Measurements from ENCODE around the gene NT5C1A. TPM values are rescaled to one million over a fixed set of nuclear protein-coding genes. Genes with fewer than 3 reads are reported as not detected.

NT5C1A gene
- total RNA-seq, 1 donor = not detected

DNA sequence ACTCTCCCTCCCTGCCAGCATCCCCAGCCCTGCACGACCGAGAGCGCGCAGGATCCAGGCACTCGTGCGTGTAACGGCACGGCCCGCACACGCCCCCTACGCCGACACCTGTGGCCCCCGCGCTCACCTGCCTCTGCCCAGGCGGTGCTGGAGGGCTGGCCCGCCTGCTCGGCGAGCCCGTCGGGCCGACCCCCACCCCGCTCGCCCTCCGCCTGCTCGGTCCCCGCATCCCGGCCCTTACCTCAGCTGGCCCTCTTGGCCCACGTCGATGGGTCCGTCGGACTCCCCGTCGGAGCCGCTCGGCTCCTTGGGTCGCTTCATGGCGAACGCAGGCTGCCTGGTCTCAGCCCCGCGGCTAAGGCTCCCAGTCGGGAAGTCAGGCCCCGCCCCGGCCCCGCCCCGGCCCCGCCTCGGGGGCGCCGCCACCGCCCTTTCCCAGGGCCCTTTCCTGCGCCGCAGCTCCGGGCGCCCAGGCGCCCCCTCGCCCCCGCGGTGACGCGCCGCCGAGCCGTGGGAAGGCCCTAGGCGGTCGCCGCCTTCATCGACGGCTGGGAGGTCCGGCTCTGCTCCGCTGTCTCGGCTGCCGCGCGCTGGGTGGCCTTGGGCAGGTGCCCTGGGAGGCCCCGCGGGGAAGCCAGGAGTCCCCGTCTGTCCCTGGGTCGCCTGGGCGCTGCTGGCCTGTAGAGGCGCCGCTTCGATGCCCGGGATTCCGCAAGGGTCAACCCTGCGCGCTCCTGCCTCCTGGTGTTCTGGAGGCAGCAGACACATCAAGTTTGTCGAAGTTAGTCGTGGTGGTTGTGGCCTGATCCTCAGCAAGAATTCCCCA lies 32.4 kb downstream of the NT5C1A start, which contains the start of gene HEYL:
Gene HEYL (minus strand): TSS at position 339 of the 826 bp plus-strand sequence. CDS start 18 bp downstream, at position 321.
- DNase-seq (ENCODE audit: insufficient read length, low spot score, missing footprints) = peak; percentile 96
- Histone ChIP-seq H3K4me2 (ENCODE audit: insufficient read depth, low read length) (peak within 1 kb of the TSS; percentile 56), H2AFZ (ENCODE audit: low read length) (peak within 1 kb of the TSS; percentile 48), H4K20me1 (ENCODE audit: insufficient read depth, low read length) (no peaks in the 10 kb centered on the region), H3K36me3 (ENCODE audit: insufficient read depth, low read length) (no peaks in the 10 kb centered on the region), H3K4me1 (ENCODE audit: insufficient read depth, low read length) (peaks cover 38% of the 10 kb centered on the region), H3K27ac (ENCODE audit: low read depth, low read length) (no peak within 1 kb of the TSS), H3K9me3 (ENCODE audit: low read depth, low read length) (no peaks in the 10 kb centered on the region), H3K79me2 (ENCODE audit: insufficient read depth, low read length) (no peaks in the 10 kb centered on the region), H3K27me3 (ENCODE audit: insufficient read depth, low read length) (no peaks in the 10 kb centered on the region), H3K4me3 (ENCODE audit: insufficient read depth, low read length) (peak within 1 kb of the TSS; percentile 70)
- peak; percentile 46 for TF ChIP-seq CTCF (IDR thresholded peaks at IDR 0.05; ENCODE audit: extremely low read depth, low read depth, low read length)

DNA sequence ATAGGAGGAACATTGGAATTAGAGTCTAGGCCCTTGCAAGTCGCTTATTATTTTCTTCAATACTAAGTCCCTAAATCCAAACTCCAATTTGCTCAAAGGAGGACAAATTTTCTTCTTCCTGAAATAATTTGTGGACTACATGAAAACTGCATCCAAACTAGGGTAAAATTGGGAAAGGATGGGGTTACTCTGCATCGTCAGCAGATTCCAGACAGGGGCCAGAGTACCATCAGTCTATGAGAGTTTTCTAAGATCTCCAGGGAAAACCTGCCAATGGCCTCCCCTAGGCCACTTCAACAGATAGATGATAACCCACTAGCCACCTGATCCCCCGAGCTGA lies 33.0 kb downstream of the NT5C1A start:
- H3K27ac ChIP-seq (ENCODE audit: low read depth, low read length) = no peak overlapping the region

DNA sequence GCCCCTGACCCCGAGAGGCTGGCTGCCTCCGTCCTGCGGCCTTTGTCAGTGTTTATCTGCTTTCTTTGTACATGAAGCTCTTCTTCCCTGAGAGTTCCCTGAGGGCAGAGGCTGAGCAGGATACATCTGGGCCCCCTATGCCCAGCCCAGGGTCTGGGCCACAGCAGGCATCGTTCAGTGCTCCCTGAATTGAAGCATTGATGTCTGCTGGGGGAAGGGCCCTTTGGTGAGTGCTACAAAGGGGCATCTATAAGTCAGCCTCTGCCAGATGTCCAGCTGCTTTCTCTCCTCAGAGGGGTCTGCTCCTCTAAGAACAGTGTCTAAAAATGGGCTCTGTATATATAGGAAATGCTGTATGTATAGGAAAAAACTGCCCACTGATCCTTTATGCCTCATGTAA lies 34.5 kb downstream of the NT5C1A start:
- Histone ChIP-seq H3K4me2 (ENCODE audit: insufficient read depth, low read length) (no peak overlapping the region), H3K79me2 (ENCODE audit: insufficient read depth, low read length) (no peaks in the 10 kb centered on the region), H3K36me3 (ENCODE audit: insufficient read depth, low read length) (no peaks in the 10 kb centered on the region), H3K27ac (ENCODE audit: low read depth, low read length) (no peak overlapping the region), H2AFZ (ENCODE audit: low read length) (no peak overlapping the region), H3K27me3 (ENCODE audit: insufficient read depth, low read length) (peaks cover 5% of the 10 kb centered on the region), H4K20me1 (ENCODE audit: insufficient read depth, low read length) (no peaks in the 10 kb centered on the region), H3K4me1 (ENCODE audit: insufficient read depth, low read length) (peaks cover 30% of the 10 kb centered on the region), H3K9me3 (ENCODE audit: low read depth, low read length) (no peaks in the 10 kb centered on the region), H3K4me3 (ENCODE audit: insufficient read depth, low read length) (no peak overlapping the region)
- TF ChIP-seq CTCF (IDR thresholded peaks at IDR 0.05; ENCODE audit: extremely low read depth, low read depth, low read length) = no peak
- peak; percentile 55 for DNase-seq (ENCODE audit: insufficient read length, low spot score, missing footprints)

More for the DNA sequence above, 33.0 kb downstream of the NT5C1A start:
- peak overlapping the region; percentile 70 for H3K4me3 ChIP-seq (ENCODE audit: insufficient read depth, low read length)
- no peak for DNase-seq (ENCODE audit: insufficient read length, low spot score, missing footprints)
- H3K27me3 ChIP-seq (ENCODE audit: insufficient read depth, low read length) = no peaks in the 10 kb centered on the region
- H3K36me3 ChIP-seq (ENCODE audit: insufficient read depth, low read length) = no peaks in the 10 kb centered on the region
- H3K79me2 ChIP-seq (ENCODE audit: insufficient read depth, low read length) = no peaks in the 10 kb centered on the region
- H3K4me1 ChIP-seq (ENCODE audit: insufficient read depth, low read length) = peaks cover 38% of the 10 kb centered on the region
- TF ChIP-seq CTCF (IDR thresholded peaks at IDR 0.05; ENCODE audit: extremely low read depth, low read depth, low read length) = no peak
- no peaks in the 10 kb centered on the region for H4K20me1 ChIP-seq (ENCODE audit: insufficient read depth, low read length)
- no peaks in the 10 kb centered on the region for H3K9me3 ChIP-seq (ENCODE audit: low read depth, low read length)
- H3K4me2 ChIP-seq (ENCODE audit: insufficient read depth, low read length) = peak overlapping the region; percentile 56
- no peak overlapping the region for H2AFZ ChIP-seq (ENCODE audit: low read length)

GRCh38 chr1:39635871-39636210 lies 36.1 kb downstream of the NT5C1A start:
- Histone ChIP-seq H3K36me3 (ENCODE audit: insufficient read depth, low read length) (peaks cover 5% of the 10 kb centered on the region), H3K4me1 (ENCODE audit: insufficient read depth, low read length) (peaks cover 21% of the 10 kb centered on the region), H4K20me1 (ENCODE audit: insufficient read depth, low read length) (no peaks in the 10 kb centered on the region), H3K27ac (ENCODE audit: low read depth, low read length) (no peak overlapping the region), H3K9me3 (ENCODE audit: low read depth, low read length) (no peaks in the 10 kb centered on the region), H3K4me2 (ENCODE audit: insufficient read depth, low read length) (peak overlapping the region; percentile 16), H3K79me2 (ENCODE audit: insufficient read depth, low read length) (no peaks in the 10 kb centered on the region), H3K27me3 (ENCODE audit: insufficient read depth, low read length) (peaks cover 5% of the 10 kb centered on the region), H2AFZ (ENCODE audit: low read length) (no peak overlapping the region), H3K4me3 (ENCODE audit: insufficient read depth, low read length) (no peak overlapping the region)
- DNase-seq (ENCODE audit: insufficient read length, low spot score, missing footprints) = peak; percentile 76
- no peak for TF ChIP-seq CTCF (IDR thresholded peaks at IDR 0.05; ENCODE audit: extremely low read depth, low read depth, low read length)

Data from osteoblast (primary cell).